ENCODE measurements around the gene GRID1.

Gene GRID1

DNA sequence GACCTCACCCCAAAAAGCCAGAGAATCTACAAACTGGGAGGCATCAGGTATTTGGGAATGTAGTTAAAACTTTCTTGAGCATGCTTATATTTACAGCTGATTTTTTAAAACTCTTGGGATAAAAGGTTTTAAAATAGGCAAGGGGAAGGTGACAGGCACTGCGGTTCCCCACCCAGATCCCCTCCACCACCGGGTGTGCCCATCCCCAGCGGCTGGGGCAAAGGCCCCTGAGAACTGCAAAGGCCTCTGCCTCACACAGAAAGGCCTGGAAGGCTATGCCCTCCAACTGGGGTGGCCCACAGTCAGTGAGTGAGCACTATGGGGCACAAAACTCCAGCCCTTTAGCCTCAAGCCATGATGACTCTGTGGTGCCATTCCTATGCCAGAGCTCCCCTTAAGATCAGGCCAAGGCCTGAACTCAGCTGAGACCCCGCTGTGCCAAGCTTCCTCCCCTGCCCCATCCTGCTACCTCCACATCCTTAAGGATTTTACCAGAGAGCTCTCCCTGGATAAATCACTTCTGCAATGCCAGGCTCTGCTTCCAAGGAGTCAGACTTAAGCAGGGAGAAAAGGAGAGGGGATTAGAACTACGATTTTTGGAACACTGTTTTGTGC lies 299.1 kb downstream of the GRID1 start:
- Histone ChIP-seq H3K9me3 (no peaks in the 10 kb centered on the region), H3K4me1 (ENCODE audit: control insufficient read depth in 1 of 2, insufficient read depth in 1 of 2, low read depth in 1 of 2, low read length in 1 of 2) (no peaks in the 10 kb centered on the region), H3K27ac (no peak overlapping the region), H3K27me3 (peaks cover 5% of the 10 kb centered on the region), H3K4me3 (ENCODE audit: low read depth in 1 of 2, low read length in 1 of 2) (no peak overlapping the region), H3K36me3 (no peaks in the 10 kb centered on the region)
- TF ChIP-seq CTCF (IDR thresholded peaks at IDR 0.05), result no peak

DNA sequence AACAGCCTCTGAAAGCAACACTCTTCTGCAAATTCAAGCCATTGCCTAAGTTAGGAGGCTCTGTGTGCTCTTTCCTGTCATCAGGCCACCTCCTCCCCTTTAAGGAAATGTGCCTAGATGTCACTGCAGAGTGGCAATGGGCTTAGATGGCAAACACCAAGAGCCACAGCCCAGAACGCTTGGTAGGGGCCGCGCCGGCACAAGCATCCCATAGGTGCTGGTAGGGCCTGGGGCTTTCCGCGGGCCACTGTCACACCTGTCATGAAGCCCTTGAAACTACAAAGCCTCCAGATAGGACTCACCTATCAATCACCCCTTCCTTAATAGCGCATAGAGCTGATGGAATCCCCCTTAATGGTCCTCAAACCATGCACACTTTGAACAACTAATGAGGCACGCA lies 299.9 kb downstream of the GRID1 start:
- H3K36me3 ChIP-seq, result no peaks in the 10 kb centered on the region
- H3K27ac ChIP-seq, result no peak overlapping the region
- H3K27me3 ChIP-seq, result peaks cover 5% of the 10 kb centered on the region
- H3K4me3 ChIP-seq (ENCODE audit: low read depth in 1 of 2, low read length in 1 of 2), result no peak overlapping the region
- H3K9me3 ChIP-seq, result no peaks in the 10 kb centered on the region
- no peak for TF ChIP-seq CTCF (IDR thresholded peaks at IDR 0.05)
- H3K4me1 ChIP-seq (ENCODE audit: control insufficient read depth in 1 of 2, insufficient read depth in 1 of 2, low read depth in 1 of 2, low read length in 1 of 2), result no peaks in the 10 kb centered on the region

GRCh38 chr10:86065711-86066251 lies 300.8 kb downstream of the GRID1 start:
- peaks cover 5% of the 10 kb centered on the region for H3K27me3 ChIP-seq
- no peak for TF ChIP-seq CTCF (IDR thresholded peaks at IDR 0.05)
- H3K36me3 ChIP-seq, result no peaks in the 10 kb centered on the region
- H3K9me3 ChIP-seq, result no peaks in the 10 kb centered on the region
- no peak overlapping the region for H3K4me3 ChIP-seq (ENCODE audit: low read depth in 1 of 2, low read length in 1 of 2)
- H3K4me1 ChIP-seq (ENCODE audit: control insufficient read depth in 1 of 2, insufficient read depth in 1 of 2, low read depth in 1 of 2, low read length in 1 of 2), result no peaks in the 10 kb centered on the region
- no peak overlapping the region for H3K27ac ChIP-seq

DNA sequence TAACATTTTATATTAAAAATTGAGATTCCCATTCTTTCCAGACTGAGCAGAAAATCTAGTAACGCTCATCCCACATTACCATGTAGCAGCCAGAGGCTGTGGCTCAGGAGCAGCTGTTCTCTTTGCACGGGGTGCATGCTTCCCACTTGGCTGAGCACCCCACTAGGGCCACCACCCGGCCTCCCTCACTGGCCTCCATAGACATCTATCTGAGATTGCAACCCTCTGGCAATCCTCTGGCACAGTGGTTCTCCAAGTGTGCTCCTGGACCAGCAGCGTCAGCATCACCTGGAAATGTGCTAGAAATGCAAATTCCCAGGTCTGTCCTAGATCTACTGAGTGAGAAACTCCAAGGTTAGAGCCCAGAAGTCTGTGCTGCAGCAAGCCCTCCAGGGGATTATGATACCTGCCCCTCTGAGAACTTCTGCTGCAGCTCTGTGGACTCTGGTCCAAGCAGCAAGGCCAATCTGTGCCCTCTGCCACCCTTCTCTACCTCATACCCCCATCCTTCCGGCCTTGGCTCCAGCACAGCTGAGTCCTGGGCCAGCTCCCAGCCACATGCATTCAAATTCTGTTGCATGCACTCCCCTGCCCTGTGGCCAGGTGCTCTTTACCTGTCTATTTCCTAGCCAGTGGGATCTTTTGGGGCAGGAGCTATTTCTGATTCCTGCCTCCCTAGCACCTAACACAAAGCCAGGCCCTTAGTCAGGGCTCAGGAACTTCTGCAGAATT lies 301.5 kb downstream of the GRID1 start:
- Histone ChIP-seq H3K4me3 (ENCODE audit: low read depth in 1 of 2, low read length in 1 of 2) (no peak overlapping the region), H3K36me3 (no peaks in the 10 kb centered on the region), H3K27ac (no peak overlapping the region), H3K9me3 (no peaks in the 10 kb centered on the region), H3K27me3 (peaks cover 5% of the 10 kb centered on the region), H3K4me1 (ENCODE audit: control insufficient read depth in 1 of 2, insufficient read depth in 1 of 2, low read depth in 1 of 2, low read length in 1 of 2) (no peaks in the 10 kb centered on the region)
- TF ChIP-seq CTCF (IDR thresholded peaks at IDR 0.05), result no peak

- no peaks in the 10 kb centered on the region for H3K4me1 ChIP-seq (ENCODE audit: control insufficient read depth in 1 of 2, insufficient read depth in 1 of 2, low read depth in 1 of 2, low read length in 1 of 2)
- H3K36me3 ChIP-seq, result no peaks in the 10 kb centered on the region
- peaks cover 5% of the 10 kb centered on the region for H3K27me3 ChIP-seq
- H3K27ac ChIP-seq, result no peak overlapping the region
- no peaks in the 10 kb centered on the region for H3K9me3 ChIP-seq
- TF ChIP-seq CTCF (IDR thresholded peaks at IDR 0.05), result no peak
- H3K4me3 ChIP-seq (ENCODE audit: low read depth in 1 of 2, low read length in 1 of 2), result no peak overlapping the region
Measured at GRCh38 chr10:86064219-86064618, 302.4 kb downstream of the GRID1 start.
